Sigmoid colon (tissue), 4 donors: ENCODE results near the gene SYMPK.

ENCODE experiments used
- CTCF ChIP-seq, 4 experiments: fragments of 450-650 bp in 3 of 4; fragments of 200-600 bp in 1 of 4; IDR thresholded peaks; one replicate each; pipeline ENCODE4 v1.5.1; 2016 to 2019; ENCODE audit warnings: antibody characterized with exemption in 4 of 4, mild to moderate bottlenecking in 3 of 4, moderate library complexity in 2 of 4
- EP300 ChIP-seq, 4 donors: sonication (generic); formaldehyde crosslinking; IDR thresholded peaks; one replicate each; pipeline ENCODE4 v1.6.1; 2017; ENCODE audit warnings: antibody characterized with exemption in 4 of 4
- POLR2A ChIP-seq, 2 donors: fragments of 450-650 bp; IDR thresholded peaks; one replicate each; pipeline ENCODE4 v1.6.1; 2016; ENCODE audit warnings: antibody characterized with exemption in 2 of 2, mild to moderate bottlenecking in 2 of 2, moderate library complexity in 2 of 2
- POLR2AphosphoS5 ChIP-seq, 4 donors: sonication (generic); formaldehyde crosslinking; IDR thresholded peaks; one replicate each; pipeline ENCODE4 v1.6.1; 2017; ENCODE audit warnings: antibody characterized with exemption in 4 of 4

GRCh38 chr19:45819769-45820168 lies 43.2 kb downstream of the SYMPK start:
- no peak for TF ChIP-seq POLR2A (IDR thresholded peaks at IDR 0.05)
- TF ChIP-seq CTCF (IDR thresholded peaks at IDR 0.05), result no peak
- no peak for TF ChIP-seq EP300 (IDR thresholded peaks at IDR 0.05)
- no peak for TF ChIP-seq POLR2AphosphoS5 (IDR thresholded peaks at IDR 0.05)
